GM23338 (cell line): ENCODE results near the gene WSB2. TPM values are rescaled to one million over a fixed set of nuclear protein-coding genes. Genes with fewer than 3 reads are reported as not detected.

ENCODE experiments used
- ATAC-seq: fragments of 200-7000 bp; cut with Tn5 transposase; 3 replicates; pipeline ENCODE4 v1.9.1; 2020
- DNase-seq: peaks from one replicate; pipeline ENCODE4 v3.0.0-alpha.2; 2015; ENCODE audit warnings: low spot score
- H2AFZ ChIP-seq: fragments of 200-600 bp; sonication (generic); 2 replicates; pipeline ENCODE4 v1.8.0; 2016; ENCODE audit warnings: antibody characterized with exemption, mild to moderate bottlenecking, moderate library complexity
- H3F3A ChIP-seq: fragments of 200-600 bp; sonication (generic); replicated peaks from 2 replicates; pipeline ENCODE4 v1.8.0; 2017; ENCODE audit warnings: antibody characterized with exemption, mixed run types, low read depth
- H3K27ac ChIP-seq: fragments of 200-600 bp; sonication (generic); 2 replicates; pipeline ENCODE4 v1.6.1; 2016; ENCODE audit warnings: low read depth
- H3K27me3 ChIP-seq: fragments of 200-600 bp; sonication (generic); 2 replicates; pipeline ENCODE4 v1.8.0; 2016; ENCODE audit warnings: mild to moderate bottlenecking, mixed run types, moderate library complexity; ENCODE audit not compliant: insufficient read depth
- H3K36me3 ChIP-seq: fragments of 200-600 bp; sonication (generic); 2 replicates; pipeline ENCODE4 v1.8.0; 2016; ENCODE audit warnings: mild to moderate bottlenecking; ENCODE audit not compliant: insufficient read depth
- H3K4me1 ChIP-seq: fragments of 200-600 bp; sonication (generic); 2 replicates; pipeline ENCODE4 v1.8.0; 2016; ENCODE audit warnings: mild to moderate bottlenecking, moderate library complexity; ENCODE audit not compliant: insufficient read depth
- H3K4me2 ChIP-seq: fragments of 200-600 bp; sonication (generic); 2 replicates; pipeline ENCODE4 v1.7.1; 2017; ENCODE audit warnings: mixed run types
- H3K4me3 ChIP-seq: fragments of 200-600 bp; sonication (generic); 2 replicates; pipeline ENCODE4 v1.6.1; 2016; ENCODE audit warnings: mixed run types
- H3K79me2 ChIP-seq: fragments of 200-600 bp; sonication (generic); replicated peaks from 2 replicates; pipeline ENCODE4 v1.8.0; 2017; ENCODE audit warnings: mild to moderate bottlenecking; ENCODE audit not compliant: insufficient read depth
- H3K9me2 ChIP-seq: fragments of 200-600 bp; sonication (generic); 2 replicates; pipeline ENCODE4 v1.8.0; 2017; ENCODE audit not compliant: insufficient read depth
- H4K20me1 ChIP-seq: fragments of 200-600 bp; sonication (generic); replicated peaks from 2 replicates; pipeline ENCODE4 v1.8.0; 2017; ENCODE audit warnings: mild to moderate bottlenecking; ENCODE audit not compliant: insufficient read depth
- H3K27ac Mint-ChIP-seq: 2 replicates; pipeline ENCODE4 v1.8.0; 2020; ENCODE audit warnings: inconsistent platforms, mild to moderate bottlenecking, moderate library complexity, mixed read lengths
- H3K27me3 Mint-ChIP-seq: 3 replicates; pipeline ENCODE4 v1.8.0; 2022; ENCODE audit warnings: low read depth, mild to moderate bottlenecking, moderate library complexity, mixed read lengths, inconsistent platforms; ENCODE audit not compliant: insufficient read depth, poor library complexity
- H3K36me3 Mint-ChIP-seq: 3 replicates; pipeline ENCODE4 v1.8.0; 2021; ENCODE audit warnings: low read depth, mild to moderate bottlenecking, inconsistent platforms, moderate library complexity, mixed read lengths
- H3K4me1 Mint-ChIP-seq: 3 replicates; pipeline ENCODE4 v1.8.0; 2020; ENCODE audit warnings: mild to moderate bottlenecking, inconsistent platforms, mixed read lengths
- H3K4me3 Mint-ChIP-seq: 3 replicates; pipeline ENCODE4 v1.8.0; 2021; ENCODE audit warnings: moderate library complexity, mild to moderate bottlenecking, inconsistent platforms, mixed read lengths
- H3K9me3 Mint-ChIP-seq: 3 replicates; pipeline ENCODE4 v1.8.0; 2020; ENCODE audit warnings: moderate library complexity, mild to moderate bottlenecking, inconsistent platforms, mixed read lengths
- CTCF ChIP-seq, 2 experiments: fragments of 200-600 bp in 1 of 2; sonication (generic) in 1 of 2; conservative IDR thresholded peaks; 2 replicates each; pipeline versions ENCODE4 v1.5.1 to v1.6.1; 2016 to 2017; ENCODE audit warnings: antibody characterized with exemption in 2 of 2, low read depth in 2 of 2, mild to moderate bottlenecking in 2 of 2, moderate library complexity in 1 of 2
- POLR2AphosphoS5 ChIP-seq: IDR thresholded peaks from 2 replicates; pipeline ENCODE4 v1.6.1; 2016; ENCODE audit warnings: antibody characterized with exemption, low read depth
- REST ChIP-seq: IDR thresholded peaks from one replicate; pipeline ENCODE4 v1.6.1; 2018; ENCODE audit warnings: antibody characterized with exemption; ENCODE audit not compliant: unreplicated experiment
- polyA plus RNA-seq: library from polyadenylated mRNA; unstranded; fragments of >200 nt; fragmentation: Nextera tagmentation; extraction: Ambion mirVana; gene quantifications from 2 replicates; pipeline ENCODE4 v1.2.1, GENCODE V29; 2016
- total RNA-seq: library from RNA; depleted of rRNA; stranded (reverse); fragments of >200 nt; shearing (Covaris generic); gene quantifications from 2 replicates; pipeline ENCODE4 v1.2.3, GENCODE V29; 2014

WSB2 gene
- total and polyA plus RNA-seq, 2 experiments from 2014 or later, result 36.6 to 60.8 TPM

- peaks cover 26% of the 10 kb centered on the region for H3K27me3 Mint-ChIP-seq
- Histone ChIP-seq H3K79me2 (peaks cover 10% of the 10 kb centered on the region), H2AFZ (no peak overlapping the region), H3K27ac (peak overlapping the region; percentile 46), H3K9me2 (no peaks in the 10 kb centered on the region), H3K27me3 (no peaks in the 10 kb centered on the region), H3K4me2 (no peak overlapping the region), H3F3A (peaks cover 25% of the 10 kb centered on the region), H3K4me3 (no peak overlapping the region), H3K36me3 (peaks cover 4% of the 10 kb centered on the region; the same call in 1 of the 2 replicates), H4K20me1 (no peaks in the 10 kb centered on the region), H3K4me1 (peaks cover 21% of the 10 kb centered on the region)
- peak overlapping the region; percentile 90; the same call in 1 of the 2 replicates for H3K27ac Mint-ChIP-seq
- H3K4me1 Mint-ChIP-seq, result peaks cover 40% of the 10 kb centered on the region
- DNase-seq, result peak; percentile 67
- TF ChIP-seq CTCF (conservative IDR thresholded peaks at IDR 0.05; ENCODE audit: low read depth in 2 of 2) (peak in 1 of 2 experiments; percentile 44; a peak in 3 of 4 replicates), POLR2AphosphoS5 (no peak)
- H3K9me3 Mint-ChIP-seq, result peaks cover 4% of the 10 kb centered on the region; the same call in 1 of the 3 replicates
- peaks cover 48% of the 10 kb centered on the region for H3K36me3 Mint-ChIP-seq
- no peak overlapping the region; the same call in 2 of the 3 replicates for H3K4me3 Mint-ChIP-seq
- ATAC-seq, result peak; percentile 49
Observed at GRCh38 chr12:118064608-118065007, 3.6 kb upstream of the WSB2 start.

- no peak for TF ChIP-seq REST
- peak; percentile 16; the same call in 1 of the 2 replicates for TF ChIP-seq POLR2AphosphoS5
- peaks cover 22% of the 10 kb centered on the region for H3F3A ChIP-seq
- H3K79me2 ChIP-seq, result peaks cover 18% of the 10 kb centered on the region
- H3K4me3 Mint-ChIP-seq, result peak overlapping the region; percentile 87
- H4K20me1 ChIP-seq, result no peaks in the 10 kb centered on the region
- peak overlapping the region; percentile 71 for H3K4me3 ChIP-seq
- peaks cover 43% of the 10 kb centered on the region for H3K36me3 Mint-ChIP-seq
- H3K9me3 Mint-ChIP-seq, result peaks cover 4% of the 10 kb centered on the region; the same call in 1 of the 3 replicates
- no peak for ATAC-seq
- peaks cover 24% of the 10 kb centered on the region for H3K27me3 Mint-ChIP-seq
- peak overlapping the region; percentile 82 for H3K4me2 ChIP-seq
- H3K27ac ChIP-seq, result peak overlapping the region; percentile 22; the same call in 1 of the 2 replicates
- H3K27me3 ChIP-seq, result no peaks in the 10 kb centered on the region
- no peaks in the 10 kb centered on the region for H3K9me2 ChIP-seq
- no peak for DNase-seq
- peaks cover 4% of the 10 kb centered on the region; the same call in 1 of the 2 replicates for H3K36me3 ChIP-seq
- H3K27ac Mint-ChIP-seq, result peak overlapping the region; percentile 98
- peaks cover 28% of the 10 kb centered on the region for H3K4me1 ChIP-seq
- H2AFZ ChIP-seq, result no peak overlapping the region
- peaks cover 47% of the 10 kb centered on the region for H3K4me1 Mint-ChIP-seq
Observed at GRCh38 chr12:118063576-118064391, 2.8 kb upstream of the WSB2 start.
